ENCODE measurements around the gene S100A16. TPM values are rescaled to one million over a fixed set of nuclear protein-coding genes. Genes with fewer than 3 reads are reported as not detected.

The S100A16 gene
- total and polyA plus RNA-seq, 12 donors, result 28.8 to 176 (median 43.5) TPM

DNA sequence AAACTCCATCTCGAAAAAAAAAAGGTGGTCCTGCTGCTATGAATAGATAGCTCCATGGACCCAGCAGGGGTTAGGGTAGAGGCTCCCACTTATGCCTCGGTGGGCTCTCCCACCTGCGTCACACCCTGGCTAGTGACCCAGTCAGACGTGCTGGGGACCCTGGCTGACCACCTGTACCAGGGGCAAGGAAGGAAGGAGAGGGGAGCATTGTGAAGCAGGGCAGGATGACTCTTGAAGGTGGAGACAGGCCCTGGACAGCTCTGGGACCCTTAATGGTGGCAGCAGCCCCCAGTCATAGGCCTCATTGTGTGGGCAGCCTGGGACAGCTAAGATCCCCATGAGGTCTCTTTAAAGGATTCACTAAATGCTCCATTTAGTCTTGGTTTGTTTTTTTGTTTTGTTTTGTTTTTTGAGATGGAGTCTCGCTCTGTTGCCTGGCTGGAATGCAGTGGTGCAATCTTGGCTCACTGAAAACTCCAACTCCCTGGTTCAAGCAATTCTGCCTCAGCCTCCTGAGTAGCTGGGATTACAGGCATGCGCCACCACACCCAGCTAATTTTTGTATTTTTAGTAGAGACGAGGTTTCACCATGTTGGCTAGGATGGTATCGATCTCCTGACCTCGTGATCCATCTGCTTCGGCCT lies 35.2 kb upstream of the S100A16 start:
- no peaks in the 10 kb centered on the region for H3K9me3 ChIP-seq
- TF ChIP-seq, protein P1, sequence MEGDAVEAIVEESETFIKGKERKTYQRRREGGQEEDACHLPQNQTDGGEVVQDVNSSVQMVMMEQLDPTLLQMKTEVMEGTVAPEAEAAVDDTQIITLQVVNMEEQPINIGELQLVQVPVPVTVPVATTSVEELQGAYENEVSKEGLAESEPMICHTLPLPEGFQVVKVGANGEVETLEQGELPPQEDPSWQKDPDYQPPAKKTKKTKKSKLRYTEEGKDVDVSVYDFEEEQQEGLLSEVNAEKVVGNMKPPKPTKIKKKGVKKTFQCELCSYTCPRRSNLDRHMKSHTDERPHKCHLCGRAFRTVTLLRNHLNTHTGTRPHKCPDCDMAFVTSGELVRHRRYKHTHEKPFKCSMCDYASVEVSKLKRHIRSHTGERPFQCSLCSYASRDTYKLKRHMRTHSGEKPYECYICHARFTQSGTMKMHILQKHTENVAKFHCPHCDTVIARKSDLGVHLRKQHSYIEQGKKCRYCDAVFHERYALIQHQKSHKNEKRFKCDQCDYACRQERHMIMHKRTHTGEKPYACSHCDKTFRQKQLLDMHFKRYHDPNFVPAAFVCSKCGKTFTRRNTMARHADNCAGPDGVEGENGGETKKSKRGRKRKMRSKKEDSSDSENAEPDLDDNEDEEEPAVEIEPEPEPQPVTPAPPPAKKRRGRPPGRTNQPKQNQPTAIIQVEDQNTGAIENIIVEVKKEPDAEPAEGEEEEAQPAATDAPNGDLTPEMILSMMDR (IDR thresholded peaks at IDR 0.05), result no peak
- peaks cover 0 to 44% (median 23%) of the 10 kb centered on the region in 9 donors for H3K36me3 ChIP-seq
- intact Hi-C loops (cut with DNase I), result no loop called here
- peaks cover 2 to 56% (median 30%) of the 10 kb centered on the region in 9 donors for H3K4me1 ChIP-seq
- 87 to 88% methylated on average over 10 of the region's 10 CpGs for WGBS, 2 donors
- H3K27me3 ChIP-seq, result no peaks in the 10 kb centered on the region
- DNase-seq (no peak), ATAC-seq (peak in 4 of 8 donors; percentile 7 to 53 (median 12))
- peak overlapping the region in 1 of 10 donors; percentile 24 for H3K27ac ChIP-seq
- no peak overlapping the region for H3K4me3 ChIP-seq

DNA sequence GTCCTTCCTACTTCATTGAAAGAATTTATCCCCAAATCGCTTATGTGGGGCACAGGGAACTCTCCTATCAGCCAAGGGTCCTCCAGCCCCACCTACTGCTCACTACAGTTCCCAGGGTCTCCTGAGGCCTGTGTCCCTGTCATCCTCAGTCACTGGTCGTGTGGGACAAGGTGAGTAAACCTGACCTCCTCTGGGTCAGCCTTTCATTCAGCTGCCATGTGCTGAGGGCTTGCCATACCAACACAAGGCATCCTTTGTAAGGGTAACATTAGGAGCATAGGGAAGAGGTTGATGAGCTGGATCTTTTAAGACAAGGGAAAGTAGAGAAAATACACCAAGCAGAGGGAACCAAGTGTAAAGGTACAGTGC lies 34.4 kb upstream of the S100A16 start:
- no peaks in the 10 kb centered on the region for H3K27me3 ChIP-seq
- intact Hi-C loops (cut with DNase I), result no loop called here
- H3K4me3 ChIP-seq, result no peak overlapping the region
- no peak for DNase-seq
- WGBS, 2 donors, result 43 to 56% methylated on average over 2 of the region's 2 CpGs
- peaks cover 0 to 52% (median 30%) of the 10 kb centered on the region in 9 donors for H3K36me3 ChIP-seq
- H3K4me1 ChIP-seq, result peaks cover 2 to 57% (median 31%) of the 10 kb centered on the region in 9 donors
- H3K27ac ChIP-seq, result peak overlapping the region in 3 of 10 donors; percentile 19 to 30 (median 24)
- TF ChIP-seq, protein P1 (IDR thresholded peaks at IDR 0.05), result no peak
- ATAC-seq, result peak in 5 of 8 donors; percentile 10 to 23 (median 12)
- H3K9me3 ChIP-seq, result no peaks in the 10 kb centered on the region

DNA sequence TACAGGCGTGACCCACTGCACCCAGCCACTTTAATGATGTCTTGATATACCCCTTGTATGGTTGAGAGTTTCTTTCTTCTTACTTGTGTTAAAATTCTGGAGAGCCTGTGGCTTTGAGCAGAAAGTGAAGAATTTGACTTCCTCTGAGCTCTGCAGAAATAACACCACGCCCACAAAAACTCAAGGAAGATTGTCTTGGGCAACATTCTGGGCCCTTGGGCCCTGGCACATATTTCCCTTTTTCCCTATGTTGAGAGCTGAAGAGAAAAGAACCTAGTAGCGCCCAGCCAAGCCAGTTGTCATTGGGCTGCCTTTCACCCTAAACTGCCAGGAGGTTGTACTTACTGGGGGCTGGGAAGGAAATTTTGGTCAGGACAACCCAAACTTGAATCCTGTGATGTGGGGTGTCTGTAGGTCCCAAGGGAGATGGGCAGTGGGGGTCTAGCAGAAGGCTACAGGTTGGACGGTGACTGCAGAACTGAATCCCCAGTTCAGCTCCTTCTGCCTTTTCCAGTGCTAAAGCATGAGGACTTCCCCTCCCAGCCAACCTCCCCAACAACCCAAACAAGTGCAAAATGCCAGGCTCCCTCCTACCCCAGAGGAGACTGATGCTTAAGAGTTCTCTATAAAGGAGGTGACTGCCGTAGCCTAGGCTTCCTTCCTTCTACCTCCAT lies 33.9 kb upstream of the S100A16 start:
- ATAC-seq (peak in 7 of 8 donors; percentile 3 to 30 (median 15)), DNase-seq (no peak)
- Histone ChIP-seq H3K9me3 (no peaks in the 10 kb centered on the region), H3K4me1 (peaks cover 2 to 62% (median 33%) of the 10 kb centered on the region in 9 donors), H3K36me3 (peaks cover 0 to 57% (median 35%) of the 10 kb centered on the region in 9 donors), H3K27me3 (no peaks in the 10 kb centered on the region), H3K4me3 (no peak overlapping the region), H3K27ac (peak overlapping the region in 3 of 10 donors; percentile 19 to 30 (median 24))
- WGBS, 2 donors, result 81 to 85% methylated on average over 5 of the region's 5 CpGs
- intact Hi-C loops (cut with DNase I), result no loop called here
- TF ChIP-seq, protein P1 (IDR thresholded peaks at IDR 0.05), result no peak

DNA sequence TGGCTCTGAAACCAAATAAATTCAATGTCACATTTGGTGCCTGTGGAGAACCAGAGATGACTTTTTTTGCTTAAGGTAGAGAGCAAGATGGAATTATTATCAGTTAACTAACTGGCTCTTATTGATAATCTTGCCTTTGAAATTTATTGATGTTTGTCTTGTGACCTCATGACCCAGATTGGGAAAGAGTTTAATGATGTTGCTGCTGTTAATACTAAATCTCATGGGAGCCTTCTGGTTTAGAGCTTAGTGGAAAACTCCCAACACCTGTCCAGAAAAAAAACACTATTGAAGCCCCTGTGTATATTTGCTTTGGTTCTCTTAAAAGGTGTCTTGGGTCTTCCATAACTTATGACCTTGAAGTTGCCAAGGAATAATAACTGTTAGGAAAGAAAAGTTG lies 30.9 kb upstream of the S100A16 start:
- Histone ChIP-seq H3K27me3 (no peaks in the 10 kb centered on the region), H3K36me3 (peaks cover 0 to 87% (median 62%) of the 10 kb centered on the region in 9 donors), H3K27ac (peak overlapping the region in 6 of 10 donors; percentile 1 to 66 (median 29)), H3K4me3 (no peak overlapping the region), H3K9me3 (no peaks in the 10 kb centered on the region), H3K4me1 (peaks cover 0 to 78% (median 45%) of the 10 kb centered on the region in 9 donors)
- DNase-seq (no peak), ATAC-seq (no peak)
- intact Hi-C loops (cut with DNase I), result no loop called here
- TF ChIP-seq, protein P1 (IDR thresholded peaks at IDR 0.05), result no peak
